ENCODE results near the gene ATP5ME.

Gene ATP5ME

DNA sequence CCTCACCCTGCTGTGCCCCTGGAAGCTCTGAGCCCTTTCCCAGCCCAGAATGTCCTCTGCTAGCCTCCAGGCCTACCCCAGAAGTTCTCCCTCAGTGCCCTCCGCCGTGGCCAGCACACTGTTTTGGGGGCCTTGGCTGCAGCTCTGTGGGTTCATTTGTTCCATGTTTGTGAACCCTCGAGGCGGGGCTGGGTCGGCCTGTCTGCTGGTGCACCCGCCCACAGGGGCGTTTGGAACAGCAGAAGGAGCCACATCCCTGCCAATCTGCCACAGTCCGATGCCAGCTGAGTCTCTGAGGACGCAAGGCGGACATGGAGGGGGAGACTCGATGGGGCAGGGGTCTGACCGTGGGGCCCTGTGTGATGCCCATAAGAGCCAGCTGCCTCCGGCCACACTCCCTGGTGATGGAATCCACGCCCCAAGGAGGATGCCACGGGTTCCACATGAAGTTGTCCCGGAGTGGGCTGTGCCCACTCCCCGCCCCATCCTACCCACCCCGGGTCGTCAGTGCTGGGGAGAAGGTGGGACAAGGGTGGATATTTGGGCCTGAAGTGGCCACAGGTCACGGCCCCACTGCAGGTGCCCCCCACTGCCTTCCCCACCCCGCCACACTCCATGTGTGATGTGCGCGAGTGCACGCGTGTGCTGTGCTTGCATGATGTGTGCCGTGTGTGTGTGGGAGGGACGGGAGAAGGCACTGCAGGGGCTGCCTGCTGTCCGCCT, 7.1 kb downstream of the ATP5ME start:
- no peak for DNase-seq

DNA sequence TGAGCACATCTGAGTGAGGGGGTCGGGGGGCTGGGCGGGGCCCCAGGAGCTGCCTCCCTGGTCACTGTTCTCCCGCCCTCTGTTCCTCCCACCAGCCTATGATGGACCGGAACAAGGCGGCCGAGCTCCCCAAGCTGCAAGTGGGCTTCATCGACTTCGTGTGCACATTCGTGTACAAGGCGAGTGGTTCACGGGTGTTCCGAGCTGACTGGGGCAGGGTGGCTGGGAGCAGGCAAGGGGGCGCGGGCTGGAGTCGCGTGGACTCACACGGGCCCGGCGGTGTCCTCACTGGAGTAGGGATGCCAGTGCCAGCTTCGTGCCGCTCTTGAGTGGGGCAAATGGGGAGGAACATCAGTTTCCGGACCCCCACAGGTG, 7.7 kb downstream of the ATP5ME start:
- DNase-seq: no peak

DNA sequence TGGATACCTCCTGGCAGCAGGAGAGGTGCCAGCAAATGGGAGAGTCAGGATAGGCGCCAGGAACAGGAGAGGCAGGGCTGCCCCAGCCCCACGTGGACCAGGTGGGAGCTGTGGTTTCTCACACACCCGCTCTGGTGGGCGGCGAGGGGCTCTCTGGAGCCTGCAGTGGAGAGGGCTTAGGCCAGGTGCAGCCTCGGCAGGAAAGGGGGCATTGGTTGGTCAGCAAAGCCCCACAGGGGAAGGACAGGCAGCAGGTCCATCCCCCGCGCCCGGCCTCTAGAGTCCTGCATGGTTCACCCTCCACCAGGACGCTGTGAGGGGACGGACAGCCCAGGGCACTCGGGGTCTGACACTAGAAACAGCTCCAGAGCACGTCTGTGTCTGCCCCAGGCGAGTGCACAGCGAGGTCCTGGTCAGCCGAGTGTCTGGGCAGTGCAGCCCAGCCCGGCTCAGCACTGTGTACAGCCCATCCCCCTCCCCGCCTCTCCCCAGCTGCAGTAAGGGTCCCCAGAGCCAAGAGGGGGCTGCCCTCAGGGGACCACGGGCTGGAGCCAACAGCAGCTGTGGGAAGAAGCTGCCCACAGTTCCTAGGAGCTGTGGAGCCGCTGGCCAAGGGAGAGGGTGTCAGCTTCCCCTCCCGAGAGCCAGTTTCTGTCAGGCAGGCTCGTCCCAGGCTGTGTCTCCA, 8.2 kb downstream of the ATP5ME start:
- no peak for DNase-seq

DNA sequence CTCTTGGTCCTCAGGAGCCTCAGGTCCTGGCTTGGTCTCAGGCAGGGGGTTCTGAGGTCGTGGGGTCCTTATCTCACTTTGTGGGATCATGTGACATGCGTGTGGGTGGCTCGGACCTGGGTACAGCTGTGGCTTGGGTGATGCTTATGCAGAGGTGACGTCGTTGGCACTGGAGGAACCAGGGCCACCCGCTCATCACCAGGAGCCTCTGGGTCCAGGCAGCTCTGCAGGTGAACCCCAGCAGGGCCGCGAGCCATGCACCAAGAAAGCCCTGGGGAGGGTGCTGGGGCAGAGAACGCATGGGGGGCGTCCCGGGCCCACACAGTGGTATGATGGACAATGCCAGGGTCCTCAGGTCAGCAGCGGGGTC, 8.7 kb downstream of the ATP5ME start:
- no peak for DNase-seq

DNA sequence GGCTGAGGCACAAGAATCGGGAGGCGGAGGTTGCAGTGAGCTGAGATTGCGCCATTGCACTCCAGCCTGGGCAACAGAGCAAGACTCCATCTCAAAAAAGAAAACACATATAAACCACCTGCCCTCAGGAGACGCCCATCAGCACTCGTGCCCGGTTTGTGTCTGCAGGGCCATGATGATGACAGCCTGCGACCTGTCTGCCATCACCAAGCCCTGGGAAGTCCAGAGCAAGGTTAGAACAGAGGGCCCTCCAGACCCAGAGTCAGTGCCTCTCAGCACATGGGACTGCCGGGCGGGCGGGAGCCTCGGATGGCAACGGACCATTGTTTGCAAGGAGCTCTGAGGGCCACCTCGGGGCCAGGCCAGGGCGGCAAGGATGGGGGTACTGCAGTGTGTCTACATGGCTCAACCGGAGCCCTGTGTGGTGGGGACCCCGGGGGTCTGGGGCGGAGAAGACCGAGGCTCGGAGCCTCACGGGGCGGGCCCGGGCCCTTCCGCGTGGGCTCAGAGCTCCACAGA, 9.3 kb downstream of the ATP5ME start:
- no peak for DNase-seq

DNA sequence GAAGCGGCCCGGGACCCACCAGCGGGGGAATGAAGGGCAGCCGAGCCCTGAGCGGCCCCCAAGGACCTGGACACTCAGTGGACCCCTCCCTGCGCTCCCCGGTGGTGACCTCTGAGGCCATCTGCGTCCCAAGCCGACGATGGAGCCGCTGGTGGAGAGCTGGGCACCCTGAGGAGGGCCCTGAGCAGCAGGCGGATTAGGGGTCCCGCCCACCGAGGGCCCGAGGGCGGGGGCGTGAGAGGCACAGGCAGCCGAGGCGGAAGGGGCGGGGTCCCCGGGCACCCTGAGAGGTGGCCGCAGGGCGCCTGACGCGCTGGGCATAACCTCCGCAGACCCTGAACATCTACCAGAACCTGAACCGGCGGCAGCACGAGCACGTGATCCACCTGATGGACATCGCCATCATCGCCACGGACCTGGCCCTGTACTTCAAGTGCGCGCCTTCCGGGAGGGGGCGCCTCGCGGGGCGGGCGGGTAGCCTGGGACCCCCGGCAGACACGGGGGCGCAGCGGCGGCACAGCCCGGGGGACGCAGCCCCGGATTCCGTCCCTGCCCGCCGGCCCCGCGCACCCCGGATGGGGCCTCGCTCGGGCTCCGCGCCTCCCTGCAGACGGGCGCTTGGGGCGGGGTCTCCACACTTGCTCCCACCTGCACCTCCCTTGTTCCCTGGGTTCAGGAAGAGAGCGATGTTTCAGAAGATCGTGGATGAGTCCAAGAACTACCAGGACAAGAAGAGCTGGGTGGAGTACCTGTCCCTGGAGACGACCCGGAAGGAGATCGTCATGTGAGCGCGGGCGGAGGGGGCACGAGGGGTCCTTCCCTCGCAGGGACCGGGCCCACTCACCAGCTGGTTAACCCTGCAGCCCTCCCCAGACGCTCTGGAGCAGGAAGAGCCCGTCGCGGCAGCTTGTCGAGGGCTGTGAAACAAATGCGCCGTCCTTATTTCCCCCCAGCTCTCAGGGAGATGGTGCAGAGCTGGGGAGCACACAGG, 10.3 kb downstream of the ATP5ME start:
- peak; percentile 69 for DNase-seq

DNA sequence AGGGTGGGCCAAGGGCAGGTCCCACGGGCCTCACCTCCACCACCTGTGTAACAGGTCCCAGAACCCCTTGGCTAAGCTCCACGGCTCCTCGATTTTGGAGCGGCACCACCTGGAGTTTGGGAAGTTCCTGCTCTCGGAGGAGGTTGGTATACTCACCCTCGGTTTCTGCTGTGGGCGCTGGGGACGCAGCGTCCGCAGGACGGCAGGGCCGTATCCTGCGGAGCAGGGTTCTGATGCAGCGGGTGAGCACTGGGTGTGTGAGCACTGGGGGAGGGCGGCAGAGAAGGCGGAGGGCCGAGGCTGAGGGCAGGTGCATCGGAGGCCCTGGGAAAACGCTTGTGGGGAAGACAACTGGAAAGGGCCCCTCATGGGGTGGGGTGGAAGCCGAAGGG, 11.0 kb downstream of the ATP5ME start:
- no peak for DNase-seq

DNA sequence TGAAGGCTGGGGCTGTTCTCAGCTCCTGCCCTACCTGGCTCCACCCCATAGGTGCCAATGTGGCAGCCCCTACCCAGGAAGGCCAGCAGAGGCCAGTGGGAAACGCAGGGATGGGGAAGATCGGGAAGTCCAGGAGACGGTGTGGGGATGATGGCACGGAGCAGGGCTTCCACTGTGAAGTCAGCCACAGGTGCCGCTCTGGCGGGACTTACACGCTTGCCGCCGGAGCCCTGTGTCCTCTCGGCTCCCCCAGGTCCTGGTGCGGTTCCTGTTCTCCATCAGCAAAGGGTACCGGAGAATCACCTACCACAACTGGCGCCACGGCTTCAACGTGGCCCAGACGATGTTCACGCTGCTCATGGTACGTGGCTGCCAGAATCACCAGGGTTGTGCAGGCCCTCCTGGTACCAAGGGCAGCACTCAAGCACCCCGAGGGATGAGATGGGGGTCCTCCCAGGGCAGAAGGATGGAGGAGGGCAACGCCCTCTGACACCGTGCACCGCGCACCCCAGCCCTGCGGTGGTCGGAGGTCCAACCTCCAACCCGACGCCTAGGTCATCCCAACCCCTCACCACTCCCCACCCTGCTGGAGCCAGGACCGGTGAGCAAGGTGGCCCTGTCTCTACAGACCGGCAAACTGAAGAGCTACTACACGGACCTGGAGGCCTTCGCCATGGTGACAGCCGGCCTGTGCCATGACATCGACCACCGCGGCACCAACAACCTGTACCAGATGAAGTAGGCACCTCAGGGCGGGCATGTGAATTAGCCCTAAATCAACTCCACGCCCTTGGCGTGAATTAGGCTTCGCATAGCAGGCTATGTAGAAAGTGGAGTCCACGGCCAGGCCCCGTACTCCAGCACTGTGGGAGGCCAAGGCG, 12.0 kb downstream of the ATP5ME start:
- no peak for DNase-seq

DNA sequence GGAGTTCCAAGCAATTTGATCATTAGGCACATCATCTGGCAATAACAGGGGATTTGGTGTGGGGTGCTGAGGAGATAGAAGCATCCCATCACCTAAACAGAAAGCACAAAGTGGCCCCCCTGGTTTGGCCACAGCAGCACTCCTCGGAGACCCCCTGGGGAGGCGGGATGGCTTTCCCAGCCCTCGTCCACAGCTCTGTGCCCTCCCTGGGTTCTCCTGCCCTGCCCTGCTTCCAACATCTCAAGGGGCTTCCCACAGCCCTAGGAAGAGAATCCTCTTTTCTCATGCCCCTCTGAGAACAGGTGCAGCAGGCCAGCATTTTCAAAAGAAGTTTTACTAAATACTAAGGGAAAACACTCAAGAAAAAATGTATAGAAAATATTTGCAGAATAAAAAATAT, 12.8 kb downstream of the ATP5ME start:
- DNase-seq: no peak

DNA sequence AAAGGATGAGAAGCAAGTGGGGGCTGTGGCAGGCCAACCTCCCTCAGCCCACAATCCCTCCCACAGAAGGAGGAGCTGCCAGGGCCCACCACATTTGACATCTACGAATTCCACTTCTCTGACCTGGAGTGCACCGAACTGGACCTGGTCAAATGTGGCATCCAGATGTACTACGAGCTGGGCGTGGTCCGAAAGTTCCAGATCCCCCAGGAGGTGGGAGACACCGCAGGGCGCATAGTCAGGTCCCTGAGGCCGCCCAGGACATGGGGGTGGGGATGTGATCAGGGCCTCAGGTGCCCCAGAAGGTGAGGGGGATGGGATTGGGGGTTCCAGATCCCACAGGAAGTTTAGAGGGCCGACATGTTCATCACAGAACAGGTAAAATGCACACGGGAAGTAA, 13.7 kb downstream of the ATP5ME start:
- DNase-seq: no peak

DNA sequence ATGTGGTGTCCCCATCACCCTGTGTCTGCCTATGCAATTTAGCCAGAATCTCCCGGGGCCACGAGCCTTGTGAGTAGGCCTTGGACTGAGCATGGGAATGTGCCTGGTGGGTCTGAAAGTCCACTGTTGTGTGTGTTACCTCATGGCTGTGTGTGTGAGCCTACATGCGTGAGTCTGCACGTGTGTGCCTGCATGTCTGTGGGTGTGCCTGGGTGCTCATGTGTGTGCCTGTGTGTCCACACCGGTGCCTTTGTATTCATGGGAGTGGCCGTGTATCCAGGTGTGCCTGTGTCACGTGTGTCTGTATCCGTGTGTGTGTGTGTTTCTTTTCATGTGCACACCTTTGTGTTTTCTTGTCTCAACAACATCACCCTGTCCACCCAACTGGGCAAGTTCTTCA, 14.2 kb downstream of the ATP5ME start:
- DNase-seq: no peak

DNA sequence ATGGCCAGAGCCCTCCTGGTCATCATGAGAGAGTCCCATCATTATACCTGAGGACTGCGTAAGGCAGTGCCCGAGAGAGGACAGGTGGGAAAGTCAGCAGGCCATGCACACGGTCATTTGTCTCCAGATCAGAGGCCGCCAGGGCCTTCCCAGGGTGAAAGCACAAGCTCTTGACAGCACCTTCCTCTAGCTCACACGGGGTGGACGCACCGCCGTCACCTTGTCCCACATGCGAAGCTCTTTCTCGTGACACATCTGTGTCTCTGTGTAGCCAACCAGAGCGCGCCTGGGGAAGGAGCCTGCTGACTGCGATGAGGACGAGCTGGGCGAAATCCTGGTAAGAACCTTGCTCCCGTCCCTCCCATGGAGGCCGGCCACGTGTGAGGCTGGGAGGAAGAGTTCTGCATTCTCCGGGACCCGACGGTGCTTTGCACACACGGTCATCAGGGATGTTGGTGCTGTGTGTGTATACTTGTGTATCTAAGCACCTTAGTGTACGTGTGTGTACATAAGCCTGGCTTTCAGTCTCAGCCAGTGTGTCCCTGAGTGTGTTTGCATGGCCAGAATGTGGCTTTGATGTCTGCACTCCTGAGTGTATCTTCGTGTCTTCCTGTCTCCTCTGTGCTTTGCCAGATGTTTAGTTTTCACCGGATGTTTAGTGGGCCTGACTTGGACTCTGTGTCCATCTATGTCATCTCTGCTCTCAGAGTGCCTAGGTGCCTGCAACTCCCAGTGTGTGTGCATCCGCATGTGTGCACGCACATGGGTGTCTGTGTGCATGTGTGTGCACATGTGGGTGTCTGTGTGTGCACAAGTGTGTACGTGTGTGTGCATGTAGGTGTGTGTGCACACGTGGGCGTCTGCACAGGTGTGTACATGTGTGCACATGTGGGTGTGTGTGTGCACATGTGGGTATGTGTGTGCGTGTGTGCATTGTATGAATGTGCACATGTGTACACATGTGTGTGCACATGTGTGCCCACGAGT, 15.1 kb downstream of the ATP5ME start:
- no peak for DNase-seq

DNA sequence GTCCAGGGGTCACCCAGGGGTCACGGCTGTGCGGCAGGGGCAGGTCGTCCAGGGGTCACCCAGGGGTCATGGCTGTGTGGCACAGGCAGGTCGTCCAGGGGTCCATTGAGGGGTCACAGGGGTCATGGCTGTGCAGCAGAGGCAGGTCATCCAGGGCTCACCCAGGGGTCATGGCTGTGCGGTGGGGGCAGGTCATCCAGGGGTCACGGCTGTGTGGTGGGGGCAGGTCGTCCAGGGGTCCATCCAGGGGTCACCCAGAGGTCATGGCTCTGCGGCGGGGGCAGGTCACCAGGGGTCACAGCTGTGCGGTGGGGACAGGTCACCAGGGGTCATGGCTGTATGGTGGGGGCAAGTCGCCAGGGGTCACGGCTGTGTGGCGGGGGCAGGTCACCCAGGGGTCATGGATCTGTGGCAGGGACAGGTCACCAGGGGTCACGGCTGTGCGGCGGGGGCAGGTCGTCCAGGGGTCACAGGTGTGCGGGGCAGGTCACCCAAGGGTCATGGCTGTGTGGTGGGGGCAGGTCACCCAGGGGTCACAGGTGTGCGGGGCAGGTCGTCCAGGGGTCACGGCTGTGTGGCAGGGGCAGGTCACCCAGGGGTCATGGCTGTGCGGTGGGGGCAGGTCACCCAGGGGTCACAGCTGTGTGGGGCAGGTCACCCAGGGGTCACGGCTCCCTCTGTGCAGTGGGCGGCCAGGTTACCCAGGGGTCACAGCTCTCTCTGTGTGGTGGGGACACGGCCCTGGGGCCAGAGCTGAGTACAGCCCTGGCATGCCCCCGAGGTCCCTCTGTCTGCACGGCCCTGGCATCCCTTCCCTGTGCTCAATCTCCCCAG, 16.0 kb downstream of the ATP5ME start:
- DNase-seq: no peak

DNA sequence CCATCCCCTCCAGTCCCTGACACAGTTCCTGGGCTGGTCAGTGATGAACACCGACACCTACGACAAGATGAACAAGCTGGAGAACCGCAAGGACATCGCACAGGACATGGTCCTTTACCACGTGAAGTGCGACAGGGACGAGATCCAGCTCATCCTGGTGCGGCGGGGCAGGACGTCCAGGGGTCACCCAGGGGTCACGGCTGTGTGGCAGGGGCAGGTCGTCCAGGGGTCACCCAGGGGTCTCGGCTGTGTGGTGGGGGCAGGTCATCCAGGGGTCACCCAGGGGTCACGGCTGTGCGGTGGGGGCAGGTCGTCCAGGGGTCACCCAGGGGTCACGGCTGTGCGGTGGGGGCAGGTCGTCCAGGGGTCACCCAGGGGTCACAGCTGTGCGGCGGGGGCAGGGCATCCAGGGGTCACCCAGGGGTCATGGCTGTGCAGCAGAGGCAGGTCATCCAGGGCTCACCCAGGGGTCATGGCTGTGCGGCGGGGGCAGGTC, 16.7 kb downstream of the ATP5ME start:
- DNase-seq: no peak

DNA sequence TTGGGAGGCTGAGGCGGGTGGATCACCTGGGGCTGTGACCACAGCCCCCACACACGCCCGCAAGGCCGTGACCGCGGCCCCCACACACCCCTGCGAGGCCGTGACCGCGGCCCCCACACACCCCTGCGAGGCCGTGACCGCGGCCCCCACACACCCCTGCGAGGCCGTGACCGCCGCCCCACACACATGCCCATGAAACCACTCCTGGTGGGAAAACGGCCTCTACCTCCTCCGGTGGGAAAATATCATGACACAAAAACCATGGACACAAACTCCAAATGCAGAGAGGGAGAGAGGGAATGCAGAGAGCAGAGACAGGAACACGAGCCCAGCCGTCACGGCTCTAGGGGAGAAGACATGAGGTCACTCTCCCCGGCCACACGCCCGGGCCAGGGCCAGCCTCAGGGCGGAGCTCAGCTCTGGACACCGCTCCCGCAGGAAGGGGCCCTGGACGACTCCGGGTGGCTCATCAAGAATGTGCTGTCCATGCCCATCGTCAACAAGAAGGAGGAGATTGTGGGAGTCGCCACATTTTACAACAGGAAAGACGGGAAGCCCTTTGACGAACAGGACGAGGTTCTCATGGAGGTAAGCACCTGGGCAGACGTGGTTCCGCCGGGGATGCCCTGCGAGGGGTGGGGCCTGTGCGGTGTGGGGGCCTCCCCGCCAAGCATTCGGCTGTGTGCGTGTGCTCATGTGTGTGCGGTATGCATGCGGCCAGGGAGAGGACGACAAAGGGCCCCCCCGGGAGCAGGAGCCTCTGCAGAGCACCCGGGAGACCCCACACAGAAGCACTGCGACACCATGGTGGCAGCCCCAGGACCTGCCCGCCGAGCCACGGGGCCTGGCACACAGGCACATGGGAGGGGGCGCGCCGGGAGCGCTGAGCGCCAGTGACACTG, 17.4 kb downstream of the ATP5ME start:
- no peak for DNase-seq

DNA sequence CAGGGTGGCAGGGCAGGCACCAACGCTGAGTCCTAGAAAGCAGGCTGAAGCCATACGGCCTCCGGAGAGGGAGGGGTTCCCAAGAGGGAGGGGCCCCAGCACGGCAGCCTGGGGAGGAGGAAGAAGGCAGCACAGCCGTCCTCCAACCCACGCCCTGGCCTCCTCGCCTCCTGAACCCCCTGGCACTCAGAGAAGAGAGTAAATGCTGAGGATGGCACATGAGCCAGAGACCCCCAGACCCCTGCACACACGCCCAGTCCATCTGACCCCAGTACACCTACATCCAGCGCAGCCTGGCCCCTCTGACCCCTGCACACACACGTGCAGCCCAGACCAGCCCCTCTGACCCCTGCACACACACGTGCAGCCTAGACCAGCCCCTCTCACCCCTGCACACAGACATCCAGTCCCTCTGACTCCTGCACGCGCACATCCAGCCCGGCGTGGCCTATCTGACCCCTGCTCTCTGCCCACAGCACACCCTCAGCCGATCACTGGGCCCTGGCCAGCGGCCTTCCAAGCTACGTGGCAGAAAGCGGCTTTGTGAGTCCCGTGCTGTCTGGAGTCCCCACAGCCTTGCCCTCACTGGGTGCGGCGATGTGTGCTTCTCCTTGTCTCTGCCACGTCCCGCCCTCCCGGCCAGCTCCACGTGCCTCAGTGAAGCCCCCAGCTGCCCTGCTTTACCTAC, 18.5 kb downstream of the ATP5ME start:
- no peak for DNase-seq

DNA sequence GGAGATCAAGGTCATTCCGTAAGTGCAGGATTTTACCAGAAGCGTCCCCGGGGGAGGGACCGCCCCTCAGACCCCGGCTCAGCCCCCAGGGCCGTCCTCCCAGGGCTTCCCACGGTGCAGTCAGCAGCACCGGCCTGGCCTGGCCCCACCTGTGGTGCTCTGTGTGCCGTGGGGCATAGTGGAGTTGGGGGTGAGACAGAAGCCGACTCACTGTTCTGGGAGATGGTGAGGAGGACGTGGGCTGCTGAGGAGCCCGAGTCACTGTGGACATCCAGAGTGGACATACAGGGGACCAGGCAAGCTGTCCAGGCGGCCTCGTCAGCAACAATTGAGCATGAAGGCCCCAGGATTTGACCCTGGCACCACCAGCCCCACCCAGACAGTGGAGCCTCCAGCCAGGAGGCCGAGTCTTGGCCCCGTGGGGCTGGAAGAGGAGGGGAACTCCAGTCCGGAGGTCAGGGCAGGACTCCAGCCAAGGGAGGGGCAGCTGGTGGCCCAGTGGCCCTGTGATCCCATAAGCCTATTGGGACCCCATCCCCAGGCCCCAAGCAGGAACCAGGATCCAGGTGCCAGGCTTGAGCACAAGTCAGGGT, 19.1 kb downstream of the ATP5ME start:
- DNase-seq: no peak

DNA sequence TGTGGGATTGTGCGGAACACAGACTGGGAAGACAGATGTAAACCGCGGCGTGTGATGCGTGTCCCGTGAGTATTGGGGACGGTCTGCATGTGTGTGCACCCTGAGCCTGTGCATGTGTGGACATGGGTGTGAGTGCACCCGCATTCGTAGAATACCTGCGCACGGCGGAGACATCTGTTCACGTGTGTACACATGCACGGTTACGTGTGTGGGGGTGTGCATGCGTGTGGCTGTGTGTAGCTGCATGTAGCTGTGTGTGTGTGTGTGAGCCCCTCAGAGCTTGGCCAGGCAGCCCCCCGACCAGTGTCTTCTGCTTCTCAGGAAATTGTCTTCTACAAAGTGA, 19.6 kb downstream of the ATP5ME start:
- no peak for DNase-seq
